ENCODE measurements around the gene GJD3. TPM values are rescaled to one million over a fixed set of nuclear protein-coding genes. Genes with fewer than 3 reads are reported as not detected.

GJD3 gene
- total RNA-seq, 1 donor from 2014 or later: not detected

- peak overlapping the region; percentile 63 for H3K27ac Mint-ChIP-seq
- no peak for TF ChIP-seq CTCF (IDR thresholded peaks at IDR 0.05)
Observed at GRCh38 chr17:40330850-40331470, 33.6 kb downstream of the GJD3 start.

GRCh38 chr17:40329839-40330794 is 34.4 kb downstream of the GJD3 start:
- peaks cover 93% of the 10 kb centered on the region for H3K4me1 Mint-ChIP-seq
- CTCF ChIA-PET: interaction anchor here (0.8 to 1.8 kb wide), 4 partner anchors 13 to 27 kb away, joined by 3 to 10 read pairs (median 4); no protein-coding TSS in a partner anchor
- no peak for TF ChIP-seq CTCF (IDR thresholded peaks at IDR 0.05)
- peaks cover 35% of the 10 kb centered on the region for H3K36me3 Mint-ChIP-seq (ENCODE audit: low read depth)
- DNase-seq (no peak), ATAC-seq (ENCODE audit: low read depth) (no peak)
- H3K27me3 Mint-ChIP-seq: no peaks in the 10 kb centered on the region
- intact Hi-C loops (cut with micrococcal nuclease): loop anchor here (10.0 kb wide), 1 partner anchor 575 kb away; no protein-coding TSS in a partner anchor
- no peaks in the 10 kb centered on the region for H3K9me3 Mint-ChIP-seq
- POLR2A ChIA-PET: interaction anchor here (1.0 to 1.2 kb wide), 2 partner anchors 11 to 15 kb away, joined by 3 to 6 read pairs; no protein-coding TSS in a partner anchor
- peak overlapping the region; percentile 70 for H3K27ac Mint-ChIP-seq
- H3K4me3 Mint-ChIP-seq: peak overlapping the region; percentile 50

More at GRCh38 chr17:40330850-40331470, 33.6 kb downstream of the GJD3 start:
- intact Hi-C loops (cut with micrococcal nuclease): no loop called here
- Mint-ChIP-seq H3K4me3 (peak overlapping the region; percentile 39), H3K9me3 (no peaks in the 10 kb centered on the region), H3K4me1 (peaks cover 87% of the 10 kb centered on the region), H3K36me3 (ENCODE audit: low read depth) (peaks cover 36% of the 10 kb centered on the region), H3K27me3 (no peaks in the 10 kb centered on the region)
- DNase-seq (no peak), ATAC-seq (ENCODE audit: low read depth) (no peak)
- CTCF ChIA-PET: interaction anchor here (0.8 to 1.8 kb wide), 4 partner anchors 14 to 28 kb away, joined by 3 to 10 read pairs (median 4); no protein-coding TSS in a partner anchor
- POLR2A ChIA-PET: interaction anchor here (0.6 to 2.1 kb wide), 4 partner anchors 8 to 235 kb away, joined by 3 to 10 read pairs (median 5); no protein-coding TSS in a partner anchor

GRCh38 chr17:40328386-40328766 is 36.2 kb downstream of the GJD3 start:
- Mint-ChIP-seq H3K27me3 (no peaks in the 10 kb centered on the region), H3K27ac (peak overlapping the region; percentile 47), H3K36me3 (ENCODE audit: low read depth) (peaks cover 29% of the 10 kb centered on the region), H3K9me3 (no peaks in the 10 kb centered on the region), H3K4me3 (peak overlapping the region; percentile 13), H3K4me1 (peaks cover 93% of the 10 kb centered on the region)
- DNase-seq: no peak
- no peak for ATAC-seq (ENCODE audit: low read depth)
- ChIA-PET CTCF (interaction anchor here (1.0 to 5.4 kb wide), 3 partner anchors 10 to 25 kb away, joined by 3 to 53 read pairs (median 5); no protein-coding TSS in a partner anchor), POLR2A (interaction anchor here (0.7 to 7.4 kb wide), 4 partner anchors 9 to 45 kb away, joined by 4 to 154 read pairs (median 6); partner anchors contain the start of gene RARA)
- no peak for TF ChIP-seq CTCF (IDR thresholded peaks at IDR 0.05)
- intact Hi-C loops (cut with micrococcal nuclease): loop anchor here (10.0 kb wide), 1 partner anchor 574 kb away; no protein-coding TSS in a partner anchor

DNA sequence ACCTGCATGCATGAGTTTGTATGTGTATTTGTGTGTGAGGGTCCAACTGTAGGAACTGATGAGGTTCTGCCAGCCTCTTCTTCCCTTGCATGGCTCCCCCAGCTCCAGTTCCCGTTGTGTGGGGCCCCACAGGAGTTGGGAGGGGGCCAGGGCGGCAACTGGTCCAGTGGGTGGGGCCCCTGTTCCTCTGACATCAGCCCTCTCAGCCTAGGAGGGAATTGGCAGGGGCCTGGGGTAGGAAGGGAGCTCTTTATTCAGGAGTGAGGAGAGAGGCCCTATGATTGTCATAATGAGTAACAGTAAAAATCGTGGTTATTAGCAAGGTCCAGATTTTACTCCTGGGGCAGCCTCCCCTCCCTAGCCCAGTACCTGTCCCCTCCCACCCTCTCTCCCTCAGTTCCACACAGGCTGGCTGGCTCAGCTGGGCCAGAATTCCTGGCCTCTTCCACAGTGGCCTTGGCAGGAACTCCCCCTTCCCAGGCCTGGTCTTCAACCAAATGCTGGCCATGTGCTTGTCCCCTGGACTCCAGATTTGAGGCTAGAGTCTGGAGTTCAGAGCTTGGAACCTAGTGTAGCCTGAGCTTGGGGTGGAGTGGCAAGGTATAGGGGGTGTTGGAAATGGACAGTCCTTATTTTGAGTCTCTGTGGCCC is 36.7 kb downstream of the GJD3 start:
- no peak for ATAC-seq (ENCODE audit: low read depth)
- Mint-ChIP-seq H3K4me1 (peaks cover 94% of the 10 kb centered on the region), H3K9me3 (no peaks in the 10 kb centered on the region), H3K36me3 (ENCODE audit: low read depth) (peaks cover 25% of the 10 kb centered on the region), H3K27me3 (no peaks in the 10 kb centered on the region), H3K4me3 (peak overlapping the region; percentile 93), H3K27ac (peak overlapping the region; percentile 98)
- intact Hi-C loops (cut with micrococcal nuclease): loop anchor here (10.0 kb wide), 1 partner anchor 573 kb away; no protein-coding TSS in a partner anchor
- ChIA-PET CTCF (interaction anchor here (1.0 to 5.4 kb wide), 4 partner anchors 9 to 26 kb away, joined by 3 to 53 read pairs (median 6); no protein-coding TSS in a partner anchor), POLR2A (interaction anchor here (0.5 to 7.4 kb wide), 7 partner anchors 9 to 44 kb away, joined by 3 to 154 read pairs (median 7); partner anchors contain the start of gene RARA)
- TF ChIP-seq CTCF (IDR thresholded peaks at IDR 0.05): no peak
- DNase-seq: no peak
